ENCODE data around the gene BRD3OS.

DNA sequence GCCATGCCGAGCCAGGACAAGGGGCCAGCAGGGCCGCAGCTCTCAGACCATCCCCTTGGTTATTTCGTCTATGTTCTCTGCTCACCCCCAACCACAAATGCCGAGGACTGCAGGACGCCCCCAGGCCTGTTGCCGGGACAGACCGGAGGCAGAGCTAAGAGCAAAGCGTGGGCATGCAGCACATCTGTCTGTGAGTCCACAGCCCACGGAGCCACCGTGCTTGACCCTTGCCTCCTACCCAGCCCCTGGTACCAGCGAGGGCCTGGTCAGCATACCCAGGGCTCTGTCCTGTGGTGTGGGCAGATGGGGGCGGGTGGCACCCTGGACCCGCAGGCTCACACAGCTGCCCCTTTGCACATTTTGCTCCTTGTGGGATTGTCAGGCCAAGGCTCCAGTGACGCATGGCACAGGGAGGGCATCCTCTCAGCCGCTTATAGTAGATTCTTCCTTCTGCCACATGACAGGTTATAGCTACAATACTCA lies 37.8 kb downstream of the BRD3OS start:
- TF ChIP-seq, protein P1, sequence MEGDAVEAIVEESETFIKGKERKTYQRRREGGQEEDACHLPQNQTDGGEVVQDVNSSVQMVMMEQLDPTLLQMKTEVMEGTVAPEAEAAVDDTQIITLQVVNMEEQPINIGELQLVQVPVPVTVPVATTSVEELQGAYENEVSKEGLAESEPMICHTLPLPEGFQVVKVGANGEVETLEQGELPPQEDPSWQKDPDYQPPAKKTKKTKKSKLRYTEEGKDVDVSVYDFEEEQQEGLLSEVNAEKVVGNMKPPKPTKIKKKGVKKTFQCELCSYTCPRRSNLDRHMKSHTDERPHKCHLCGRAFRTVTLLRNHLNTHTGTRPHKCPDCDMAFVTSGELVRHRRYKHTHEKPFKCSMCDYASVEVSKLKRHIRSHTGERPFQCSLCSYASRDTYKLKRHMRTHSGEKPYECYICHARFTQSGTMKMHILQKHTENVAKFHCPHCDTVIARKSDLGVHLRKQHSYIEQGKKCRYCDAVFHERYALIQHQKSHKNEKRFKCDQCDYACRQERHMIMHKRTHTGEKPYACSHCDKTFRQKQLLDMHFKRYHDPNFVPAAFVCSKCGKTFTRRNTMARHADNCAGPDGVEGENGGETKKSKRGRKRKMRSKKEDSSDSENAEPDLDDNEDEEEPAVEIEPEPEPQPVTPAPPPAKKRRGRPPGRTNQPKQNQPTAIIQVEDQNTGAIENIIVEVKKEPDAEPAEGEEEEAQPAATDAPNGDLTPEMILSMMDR (IDR thresholded peaks at IDR 0.05): no peak
- TF ChIP-seq POLR2AphosphoS5 (IDR thresholded peaks at IDR 0.05) (no peak), POLR2A (IDR thresholded peaks at IDR 0.05) (no peak), EP300 (IDR thresholded peaks at IDR 0.05) (no peak)
